Panc1 (cell line): ENCODE measurements around the gene CFAP97. TPM values are rescaled to one million over a fixed set of nuclear protein-coding genes. Genes with fewer than 3 reads are reported as not detected.

Source experiments
- ATAC-seq: fragments of 200-7000 bp; cut with Tn5 transposase; 2 replicates; pipeline ENCODE4 v1.9.1; 2020; ENCODE audit warnings: mild to moderate bottlenecking, moderate library complexity
- BruUV-seq: library from RNA; stranded (reverse); fragments of 400-500 nt; replicated peaks from 2 replicates; lab custom pipeline; 2021; lab: Mats Ljungman, UMichigan
- CTCF ChIA-PET: fragments of 300-600 bp; sonication (Branson Sonifier 250); formaldehyde crosslinking; loops from one replicate; lab custom pipeline; 2022; ENCODE audit warnings: antibody characterized with exemption; lab: Charles Lee
- POLR2A ChIA-PET: fragments of 300-600 bp; sonication (Branson Sonifier 250); formaldehyde crosslinking; loops from one replicate; lab custom pipeline; 2022; ENCODE audit warnings: antibody characterized with exemption; lab: Charles Lee
- DNase-seq: peaks from one replicate; pipeline ENCODE4 v3.0.0-alpha.2; 2010; ENCODE audit warnings: low read depth, low spot score
- H3K27ac ChIP-seq: 2 replicates; pipeline ENCODE4 v1.5.1; 2011; ENCODE audit warnings: mild to moderate bottlenecking, low read length, inconsistent platforms
- H3K27me3 ChIP-seq: fragments of 200-500 bp; sonication (Bioruptor generic); 2 replicates; pipeline ENCODE4 v1.6.0; 2014; ENCODE audit warnings: low read length, inconsistent platforms; ENCODE audit not compliant: control insufficient read depth, insufficient read depth
- H3K36me3 ChIP-seq: fragments of 200-500 bp; sonication (Bioruptor generic); 2 replicates; pipeline ENCODE4 v1.5.1; 2014; ENCODE audit warnings: inconsistent platforms, mild to moderate bottlenecking, low read length, moderate library complexity; ENCODE audit not compliant: control insufficient read depth, insufficient read depth
- H3K4me1 ChIP-seq: 2 replicates; pipeline ENCODE4 v1.5.1; 2011; ENCODE audit warnings: inconsistent platforms, mild to moderate bottlenecking, low read length, moderate library complexity; ENCODE audit not compliant: control insufficient read depth, insufficient read depth
- H3K4me3 ChIP-seq, 2 experiments: 2 replicates each; pipeline ENCODE4 v1.5.1; 2011 to 2012; ENCODE audit warnings: low read depth in 2 of 2, low read length in 2 of 2, mild to moderate bottlenecking in 2 of 2, inconsistent platforms in 1 of 2, moderate library complexity in 1 of 2
- H3K9me3 ChIP-seq: fragments of 200-500 bp; sonication (Bioruptor generic); 2 replicates; pipeline ENCODE4 v1.5.1; 2014; ENCODE audit warnings: low read depth, mild to moderate bottlenecking, inconsistent platforms, low read length, moderate library complexity; ENCODE audit not compliant: control insufficient read depth, insufficient read depth
- POLR2AphosphoS5 ChIP-seq: IDR thresholded peaks from 2 replicates; pipeline ENCODE4 v1.6.1; 2012; ENCODE audit warnings: mild to moderate bottlenecking, low read depth, low read length, moderate library complexity
- SIN3A ChIP-seq: IDR thresholded peaks from 2 replicates; pipeline ENCODE4 v1.6.1; 2012; ENCODE audit warnings: low read depth, mild to moderate bottlenecking, low read length, moderate library complexity, borderline replicate concordance; ENCODE audit not compliant: insufficient read depth
- TCF7L2 ChIP-seq: IDR thresholded peaks from 2 replicates; pipeline ENCODE4 v1.6.1; 2011; ENCODE audit warnings: mild to moderate bottlenecking, low read depth, low read length, inconsistent platforms
- in situ Hi-C: cut with HindIII; loops from 2 replicates; pipeline ENCODE4 v1.10.0; 2016; ENCODE audit warnings: low sequenced_read_pairs, low pct_unique_long_range_greater_than_20kb
- intact Hi-C: fragments of 100-400 bp; cut with micrococcal nuclease; formaldehyde crosslinking; loops from one replicate; pipeline ENCODE4 v1.10.0; 2022; ENCODE audit not compliant: unreplicated experiment
- total RNA-seq: library from RNA; stranded (reverse); gene quantifications from one replicate; pipeline ENCODE4 v1.2.1, GENCODE V29; 2021; ENCODE audit not compliant: unreplicated experiment
- TF ChIP-seq, protein P1 (sequence below), 2 experiments: IDR thresholded peaks; 2 replicates each; pipeline ENCODE4 v1.6.1; 2011 to 2012; ENCODE audit warnings: low read depth in 2 of 2, control low read depth in 1 of 2, low read length in 1 of 2, mild to moderate bottlenecking in 1 of 2, moderate library complexity in 1 of 2; ENCODE audit not compliant: insufficient read depth in 1 of 2
- TF ChIP-seq, protein P2 (sequence below): fragments of 450-650 bp; IDR thresholded peaks from 2 replicates; pipeline ENCODE4 v1.5.1; 2017; ENCODE audit warnings: mild to moderate bottlenecking

Gene CFAP97
- total RNA-seq, 1 experiment from 2014 or later: 39.0 TPM

DNA sequence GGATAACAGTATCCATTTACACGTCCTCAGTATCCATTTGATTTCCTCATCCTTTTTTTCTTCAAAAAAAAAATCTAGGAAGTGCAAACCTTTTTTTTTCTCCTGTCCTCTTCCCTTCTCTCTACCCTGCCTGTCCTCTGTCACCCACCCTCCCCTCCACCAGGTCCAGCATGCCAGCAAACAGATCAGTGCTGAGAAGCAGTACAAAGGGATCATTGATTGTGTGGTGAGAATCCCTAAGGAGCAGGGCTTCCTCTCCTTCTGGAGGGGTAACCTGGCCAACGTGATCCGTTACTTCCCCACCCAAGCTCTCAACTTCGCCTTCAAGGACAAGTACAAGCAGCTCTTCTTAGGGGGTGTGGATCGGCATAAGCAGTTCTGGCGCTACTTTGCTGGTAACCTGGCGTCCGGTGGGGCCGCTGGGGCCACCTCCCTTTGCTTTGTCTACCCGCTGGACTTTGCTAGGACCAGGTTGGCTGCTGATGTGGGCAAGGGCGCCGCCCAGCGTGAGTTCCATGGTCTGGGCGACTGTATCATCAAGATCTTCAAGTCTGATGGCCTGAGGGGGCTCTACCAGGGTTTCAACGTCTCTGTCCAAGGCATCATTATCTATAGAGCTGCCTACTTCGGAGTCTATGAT lies 59.1 kb downstream of the CFAP97 start:
- intact Hi-C loops: no loop called here
- Histone ChIP-seq H3K27ac (no peak overlapping the region), H3K4me1 (no peaks in the 10 kb centered on the region; the same call in 1 of the 2 replicates), H3K27me3 (no peaks in the 10 kb centered on the region), H3K36me3 (no peaks in the 10 kb centered on the region), H3K9me3 (no peaks in the 10 kb centered on the region), H3K4me3 (no peak overlapping the region)
- ChIA-PET CTCF (no interaction called here), POLR2A (no interaction called here)
- in situ Hi-C loops: no loop called here
- TF ChIP-seq, protein P1, sequence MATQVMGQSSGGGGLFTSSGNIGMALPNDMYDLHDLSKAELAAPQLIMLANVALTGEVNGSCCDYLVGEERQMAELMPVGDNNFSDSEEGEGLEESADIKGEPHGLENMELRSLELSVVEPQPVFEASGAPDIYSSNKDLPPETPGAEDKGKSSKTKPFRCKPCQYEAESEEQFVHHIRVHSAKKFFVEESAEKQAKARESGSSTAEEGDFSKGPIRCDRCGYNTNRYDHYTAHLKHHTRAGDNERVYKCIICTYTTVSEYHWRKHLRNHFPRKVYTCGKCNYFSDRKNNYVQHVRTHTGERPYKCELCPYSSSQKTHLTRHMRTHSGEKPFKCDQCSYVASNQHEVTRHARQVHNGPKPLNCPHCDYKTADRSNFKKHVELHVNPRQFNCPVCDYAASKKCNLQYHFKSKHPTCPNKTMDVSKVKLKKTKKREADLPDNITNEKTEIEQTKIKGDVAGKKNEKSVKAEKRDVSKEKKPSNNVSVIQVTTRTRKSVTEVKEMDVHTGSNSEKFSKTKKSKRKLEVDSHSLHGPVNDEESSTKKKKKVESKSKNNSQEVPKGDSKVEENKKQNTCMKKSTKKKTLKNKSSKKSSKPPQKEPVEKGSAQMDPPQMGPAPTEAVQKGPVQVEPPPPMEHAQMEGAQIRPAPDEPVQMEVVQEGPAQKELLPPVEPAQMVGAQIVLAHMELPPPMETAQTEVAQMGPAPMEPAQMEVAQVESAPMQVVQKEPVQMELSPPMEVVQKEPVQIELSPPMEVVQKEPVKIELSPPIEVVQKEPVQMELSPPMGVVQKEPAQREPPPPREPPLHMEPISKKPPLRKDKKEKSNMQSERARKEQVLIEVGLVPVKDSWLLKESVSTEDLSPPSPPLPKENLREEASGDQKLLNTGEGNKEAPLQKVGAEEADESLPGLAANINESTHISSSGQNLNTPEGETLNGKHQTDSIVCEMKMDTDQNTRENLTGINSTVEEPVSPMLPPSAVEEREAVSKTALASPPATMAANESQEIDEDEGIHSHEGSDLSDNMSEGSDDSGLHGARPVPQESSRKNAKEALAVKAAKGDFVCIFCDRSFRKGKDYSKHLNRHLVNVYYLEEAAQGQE (IDR thresholded peaks at IDR 0.05; ENCODE audit: insufficient read depth in 1 of 2, low read depth in 2 of 2, low read length in 1 of 2): no peak
- no peak for TF ChIP-seq SIN3A
- no peak for TF ChIP-seq TCF7L2
- TF ChIP-seq, protein P2, sequence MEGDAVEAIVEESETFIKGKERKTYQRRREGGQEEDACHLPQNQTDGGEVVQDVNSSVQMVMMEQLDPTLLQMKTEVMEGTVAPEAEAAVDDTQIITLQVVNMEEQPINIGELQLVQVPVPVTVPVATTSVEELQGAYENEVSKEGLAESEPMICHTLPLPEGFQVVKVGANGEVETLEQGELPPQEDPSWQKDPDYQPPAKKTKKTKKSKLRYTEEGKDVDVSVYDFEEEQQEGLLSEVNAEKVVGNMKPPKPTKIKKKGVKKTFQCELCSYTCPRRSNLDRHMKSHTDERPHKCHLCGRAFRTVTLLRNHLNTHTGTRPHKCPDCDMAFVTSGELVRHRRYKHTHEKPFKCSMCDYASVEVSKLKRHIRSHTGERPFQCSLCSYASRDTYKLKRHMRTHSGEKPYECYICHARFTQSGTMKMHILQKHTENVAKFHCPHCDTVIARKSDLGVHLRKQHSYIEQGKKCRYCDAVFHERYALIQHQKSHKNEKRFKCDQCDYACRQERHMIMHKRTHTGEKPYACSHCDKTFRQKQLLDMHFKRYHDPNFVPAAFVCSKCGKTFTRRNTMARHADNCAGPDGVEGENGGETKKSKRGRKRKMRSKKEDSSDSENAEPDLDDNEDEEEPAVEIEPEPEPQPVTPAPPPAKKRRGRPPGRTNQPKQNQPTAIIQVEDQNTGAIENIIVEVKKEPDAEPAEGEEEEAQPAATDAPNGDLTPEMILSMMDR: no peak
- no peak for TF ChIP-seq POLR2AphosphoS5
- DNase-seq (no peak), ATAC-seq (no peak)
- BruUV-seq: no TSS peak

DNA sequence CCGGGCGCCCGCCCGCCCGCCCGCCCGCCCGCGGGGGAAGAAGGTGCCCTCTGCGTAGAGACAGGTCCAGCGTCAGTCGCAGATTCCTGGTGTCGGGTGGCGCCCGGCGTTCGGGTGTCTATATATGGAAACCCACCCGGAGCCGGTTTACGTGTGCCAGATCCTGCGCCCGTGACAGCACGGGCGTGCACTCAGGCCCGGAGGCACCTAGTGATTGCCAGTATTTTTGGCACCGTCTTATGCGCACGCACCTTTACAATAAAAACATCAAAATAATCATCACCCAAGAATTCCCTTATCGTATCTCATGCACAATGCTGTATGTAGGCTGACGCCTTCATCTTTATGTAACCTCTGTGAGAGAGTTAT lies 60.2 kb downstream of the CFAP97 start:
- intact Hi-C loops: no loop called here
- Histone ChIP-seq H3K36me3 (no peaks in the 10 kb centered on the region), H3K27me3 (no peaks in the 10 kb centered on the region), H3K4me3 (peak overlapping the region; percentile 59 to 67), H3K4me1 (no peaks in the 10 kb centered on the region; the same call in 1 of the 2 replicates), H3K27ac (peak overlapping the region; percentile 61; the same call in 1 of the 2 replicates), H3K9me3 (no peaks in the 10 kb centered on the region)
- ChIA-PET CTCF (interaction anchor here (0.6 to 1.1 kb wide), 2 partner anchors 15 to 131 kb away, joined by 3 to 4 read pairs; no protein-coding TSS in a partner anchor), POLR2A (no interaction called here)
- ATAC-seq (peak; percentile 52), DNase-seq (no peak)
- in situ Hi-C loops: no loop called here
- TF ChIP-seq TCF7L2: no peak
- no peak for TF ChIP-seq SIN3A
- TF ChIP-seq, protein P2: no peak
- no peak for TF ChIP-seq POLR2AphosphoS5
- BruUV-seq: no TSS peak
